Activated T-cell treated with anti-CD3 and anti-CD28 coated beads, Interleukin-2, amount 50 U/mL, for 4 hours (primary cell): ENCODE results near the gene C11orf21. TPM values are rescaled to one million over a fixed set of nuclear protein-coding genes. Genes with fewer than 3 reads are reported as not detected.

Source experiments
- ATAC-seq, 2 donors: fragments of 200-7000 bp; cut with Tn5 transposase; one replicate each; pipeline ENCODE4 v1.10.0; 2021
- DNase-seq: peaks from one replicate; pipeline ENCODE4 v3.0.0-alpha.2; 2020
- H3K27me3 Mint-ChIP-seq: one replicate; pipeline ENCODE4 v1.8.0; 2021; ENCODE audit warnings: low read depth, mixed read lengths
- H3K36me3 Mint-ChIP-seq: one replicate; pipeline ENCODE4 v1.8.0; 2022; ENCODE audit warnings: mixed read lengths; ENCODE audit not compliant: insufficient read depth
- H3K4me1 Mint-ChIP-seq: one replicate; pipeline ENCODE4 v1.8.0; 2021; ENCODE audit warnings: low read depth, mixed read lengths
- H3K4me3 Mint-ChIP-seq: one replicate; pipeline ENCODE4 v1.8.0; 2021; ENCODE audit warnings: mild to moderate bottlenecking, moderate library complexity, mixed read lengths
- H3K9me3 Mint-ChIP-seq: one replicate; pipeline ENCODE4 v1.8.0; 2021; ENCODE audit warnings: mixed read lengths
- total RNA-seq, 3 donors: library from RNA; stranded (reverse); gene quantifications; one replicate each; pipeline ENCODE4 v1.2.1, GENCODE V29; 2021

The C11orf21 gene
- total RNA-seq, 3 donors from 2014 or later, result 1.3 to 2.9 (median 1.8) TPM

DNA sequence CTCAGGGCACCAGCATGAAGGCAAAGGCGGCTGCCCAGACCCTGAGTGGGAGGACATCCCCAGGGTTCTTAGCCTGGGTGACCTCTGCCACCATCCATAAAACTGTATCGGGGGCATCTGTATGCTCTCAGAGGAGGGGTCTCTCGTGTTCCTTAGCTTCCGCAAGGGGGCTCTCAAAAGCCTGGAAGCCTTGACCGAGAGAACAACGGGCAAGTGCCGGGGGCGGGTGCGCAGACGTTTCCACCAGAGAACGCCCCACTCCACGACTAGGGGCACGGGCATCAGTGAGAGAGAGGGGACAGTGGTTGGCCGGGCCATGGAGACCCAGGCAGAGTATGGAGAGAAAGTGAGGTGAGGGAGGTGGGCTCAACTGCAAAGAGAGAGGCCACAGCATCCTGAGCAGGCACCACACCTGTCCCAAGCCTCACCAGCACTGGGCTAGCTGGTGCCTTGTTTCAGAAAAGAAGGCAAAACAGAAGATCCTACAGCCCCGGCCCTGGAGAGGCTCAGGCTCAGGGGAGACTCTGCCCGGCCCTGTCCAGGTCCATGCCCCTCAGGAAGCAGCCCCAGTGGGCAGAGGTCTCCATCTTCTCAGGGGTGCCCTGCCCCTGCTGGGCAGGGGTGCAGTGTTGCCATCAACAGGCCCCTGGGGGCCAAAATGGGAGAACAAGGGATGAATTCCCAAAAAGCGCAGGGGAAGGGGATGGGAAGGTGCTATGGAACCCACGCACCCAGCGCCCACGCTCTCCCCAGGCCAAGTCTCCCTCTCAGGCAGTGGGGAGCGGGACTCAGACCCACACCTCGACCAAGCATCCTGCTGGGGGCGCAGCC lies 6.0 kb upstream of the C11orf21 start:
- Mint-ChIP-seq H3K36me3 (no peaks in the 10 kb centered on the region), H3K9me3 (no peaks in the 10 kb centered on the region), H3K27me3 (no peaks in the 10 kb centered on the region), H3K4me3 (no peak overlapping the region), H3K4me1 (peaks cover 38% of the 10 kb centered on the region)
- no peak for ATAC-seq
- DNase-seq, result no peak

- Mint-ChIP-seq H3K27me3 (no peaks in the 10 kb centered on the region), H3K4me3 (no peak overlapping the region), H3K9me3 (no peaks in the 10 kb centered on the region), H3K36me3 (no peaks in the 10 kb centered on the region), H3K4me1 (peaks cover 41% of the 10 kb centered on the region)
- ATAC-seq, result no peak
- no peak for DNase-seq
Observed at GRCh38 chr11:2306877-2307500, 5.3 kb upstream of the C11orf21 start.

DNA sequence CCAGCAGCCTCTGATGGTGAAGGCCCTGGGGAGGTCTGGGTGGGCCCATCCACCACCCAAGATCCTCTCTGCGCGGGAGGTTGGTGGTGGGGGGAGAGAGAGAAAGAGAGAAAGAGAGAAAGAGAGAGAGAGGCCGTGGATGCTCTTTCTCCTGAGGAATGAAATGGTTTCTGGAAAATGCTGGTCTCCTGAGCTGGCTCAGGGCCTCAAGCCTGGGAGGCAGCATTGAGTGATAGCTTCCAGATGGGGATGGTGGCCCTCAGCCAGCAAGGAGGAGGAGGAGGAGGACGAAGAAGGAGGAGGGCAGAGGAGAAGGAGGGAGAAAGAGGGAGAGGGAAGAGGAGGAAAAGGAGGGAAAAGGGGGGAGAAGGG lies 4.7 kb upstream of the C11orf21 start:
- no peaks in the 10 kb centered on the region for H3K36me3 Mint-ChIP-seq
- DNase-seq (no peak), ATAC-seq (no peak)
- no peaks in the 10 kb centered on the region for H3K27me3 Mint-ChIP-seq
- H3K4me1 Mint-ChIP-seq, result peaks cover 46% of the 10 kb centered on the region
- H3K9me3 Mint-ChIP-seq, result no peaks in the 10 kb centered on the region
- H3K4me3 Mint-ChIP-seq, result peak overlapping the region; percentile 65

DNA sequence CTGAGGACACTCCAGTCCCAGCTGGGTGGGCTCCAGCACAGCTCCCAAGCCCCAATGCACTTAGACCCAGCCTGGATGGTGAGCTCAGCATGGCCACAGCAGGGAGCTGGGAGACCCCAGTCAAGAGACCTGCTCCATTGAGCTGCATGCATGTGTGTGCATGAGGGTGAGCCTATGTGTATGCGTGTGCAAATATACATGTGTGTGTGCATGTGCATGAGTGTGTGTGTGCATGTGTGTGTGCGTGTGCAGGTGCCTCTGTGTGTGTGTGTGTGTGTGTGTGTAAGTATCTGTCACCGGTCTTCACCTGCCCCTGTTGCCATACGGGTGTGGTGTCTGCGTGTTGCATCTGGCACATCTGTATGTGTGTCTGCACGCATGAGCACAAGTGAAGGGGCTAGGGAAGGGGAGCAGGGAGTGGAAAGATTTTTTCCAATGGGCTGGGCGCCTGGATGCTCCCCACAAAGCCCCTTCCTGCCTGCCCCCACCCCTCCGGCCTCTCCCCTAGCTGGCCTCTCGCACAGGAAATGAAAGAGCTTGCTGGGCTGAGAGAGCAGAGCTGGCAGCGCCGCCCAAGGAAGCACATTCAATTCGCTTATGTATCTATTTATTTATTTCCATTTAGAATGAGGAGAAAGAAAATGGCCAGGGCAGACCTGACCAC lies 4.2 kb upstream of the C11orf21 start:
- Mint-ChIP-seq H3K27me3 (no peaks in the 10 kb centered on the region), H3K4me1 (peaks cover 51% of the 10 kb centered on the region), H3K9me3 (no peaks in the 10 kb centered on the region), H3K4me3 (peak overlapping the region; percentile 65), H3K36me3 (no peaks in the 10 kb centered on the region)
- peak; percentile 1 to 9 for ATAC-seq
- no peak for DNase-seq

DNA sequence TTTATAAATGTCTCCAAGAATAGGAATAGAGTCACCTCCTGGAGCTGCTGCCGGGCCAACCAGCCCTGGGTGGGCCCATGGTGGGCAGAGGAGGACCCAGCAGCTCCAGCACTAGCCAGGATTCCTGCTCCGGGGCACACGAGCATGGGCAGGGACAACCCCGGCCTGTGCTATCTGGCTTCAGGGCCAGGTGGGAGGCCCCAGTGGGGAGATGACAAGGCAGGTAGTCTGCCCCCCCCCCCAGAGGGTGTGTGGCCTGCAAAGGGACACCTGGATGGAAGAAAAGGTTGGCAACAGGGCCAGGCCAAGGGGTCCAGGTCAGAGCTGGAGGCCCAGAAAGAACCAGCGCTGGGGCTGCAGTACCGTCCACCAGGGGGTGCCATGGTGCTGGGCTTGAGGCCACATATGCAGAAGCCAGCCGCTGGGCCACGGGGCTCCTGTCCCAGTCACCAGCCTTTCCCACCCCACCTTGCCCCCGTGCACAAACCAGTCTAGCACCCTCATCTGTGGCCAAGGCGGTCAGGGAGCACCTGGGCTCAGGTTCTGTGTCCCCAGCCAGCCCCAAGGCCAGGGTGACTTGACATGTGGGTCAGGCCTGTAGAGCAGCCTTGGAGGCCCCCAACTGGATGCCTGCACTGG lies 3.5 kb upstream of the C11orf21 start:
- peak; percentile 56 to 61 for ATAC-seq
- Mint-ChIP-seq H3K4me3 (peak overlapping the region; percentile 65), H3K9me3 (no peaks in the 10 kb centered on the region), H3K27me3 (no peaks in the 10 kb centered on the region), H3K4me1 (peaks cover 57% of the 10 kb centered on the region), H3K36me3 (no peaks in the 10 kb centered on the region)
- peak; percentile 81 for DNase-seq

GRCh38 chr11:2304506-2305139 lies 2.9 kb upstream of the C11orf21 start:
- H3K4me1 Mint-ChIP-seq, result peaks cover 58% of the 10 kb centered on the region
- no peak overlapping the region for H3K4me3 Mint-ChIP-seq
- DNase-seq, result no peak

GRCh38 chr11:2303627-2304505 lies 2.1 kb upstream of the C11orf21 start:
- no peak for ATAC-seq
- no peak for DNase-seq
- Mint-ChIP-seq H3K4me1 (peaks cover 62% of the 10 kb centered on the region), H3K27me3 (no peaks in the 10 kb centered on the region), H3K36me3 (no peaks in the 10 kb centered on the region), H3K4me3 (peak overlapping the region; percentile 87), H3K9me3 (no peaks in the 10 kb centered on the region)

More at GRCh38 chr11:2304506-2305139, 2.9 kb upstream of the C11orf21 start:
- Mint-ChIP-seq H3K27me3 (no peaks in the 10 kb centered on the region), H3K36me3 (no peaks in the 10 kb centered on the region), H3K9me3 (no peaks in the 10 kb centered on the region)
- ATAC-seq, result no peak

DNA sequence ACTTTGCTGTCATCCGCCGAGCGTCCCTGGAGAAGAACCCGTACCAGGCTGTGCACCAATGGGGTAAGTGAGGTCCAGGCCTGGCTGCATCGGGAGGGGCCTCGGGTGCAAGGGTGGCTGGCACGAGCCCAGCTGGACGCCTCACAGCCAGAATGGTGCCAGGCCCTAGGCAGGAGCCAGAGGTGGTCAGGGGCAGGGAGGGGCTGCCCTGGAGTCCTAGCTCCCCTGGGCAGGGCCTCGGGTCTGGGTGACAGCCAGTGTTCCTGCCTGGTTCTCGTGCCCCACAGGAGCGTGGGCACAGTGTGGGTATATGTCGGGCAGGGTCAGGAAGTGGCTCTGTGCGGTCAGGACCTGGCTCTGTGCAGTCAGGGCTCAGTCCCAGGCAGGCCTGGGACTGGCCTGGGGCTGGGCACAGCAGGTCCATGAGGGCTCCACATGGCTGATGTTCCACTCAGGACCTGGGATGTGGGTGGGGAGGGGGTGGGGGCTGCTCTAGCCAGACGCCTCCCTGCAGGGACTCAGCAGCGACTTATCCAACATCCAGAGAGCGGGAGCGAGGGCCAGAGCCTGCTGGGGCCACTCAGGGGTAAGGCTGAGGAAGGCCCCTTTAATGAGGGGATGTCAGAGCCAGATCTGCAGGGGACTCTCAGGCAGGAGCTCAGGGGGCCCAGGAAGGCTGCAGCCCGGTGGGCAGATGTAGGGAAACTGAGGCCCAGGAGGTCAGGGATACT lies 1.3 kb upstream of the C11orf21 start:
- H3K4me3 Mint-ChIP-seq, result peak overlapping the region; percentile 87
- H3K9me3 Mint-ChIP-seq, result no peaks in the 10 kb centered on the region
- H3K36me3 Mint-ChIP-seq, result no peaks in the 10 kb centered on the region
- DNase-seq (no peak), ATAC-seq (no peak)
- no peaks in the 10 kb centered on the region for H3K27me3 Mint-ChIP-seq
- peaks cover 65% of the 10 kb centered on the region for H3K4me1 Mint-ChIP-seq

GRCh38 chr11:2302306-2302895 lies 683 bp upstream of the C11orf21 start:
- Mint-ChIP-seq H3K9me3 (no peaks in the 10 kb centered on the region), H3K4me3 (peak overlapping the region; percentile 87), H3K4me1 (peaks cover 68% of the 10 kb centered on the region), H3K36me3 (peaks cover under 1% of the 10 kb centered on the region), H3K27me3 (no peaks in the 10 kb centered on the region)
- no peak for DNase-seq
- ATAC-seq, result peak; percentile 31 to 36

- peaks cover 3% of the 10 kb centered on the region for H3K36me3 Mint-ChIP-seq
- H3K4me1 Mint-ChIP-seq, result peaks cover 65% of the 10 kb centered on the region
- DNase-seq (no peak), ATAC-seq (peak; percentile 6 to 7)
- no peaks in the 10 kb centered on the region for H3K27me3 Mint-ChIP-seq
- peak overlapping the region; percentile 87 for H3K4me3 Mint-ChIP-seq
- H3K9me3 Mint-ChIP-seq, result no peaks in the 10 kb centered on the region
Observed at GRCh38 chr11:2300936-2301630, 635 bp downstream of the C11orf21 start.

DNA sequence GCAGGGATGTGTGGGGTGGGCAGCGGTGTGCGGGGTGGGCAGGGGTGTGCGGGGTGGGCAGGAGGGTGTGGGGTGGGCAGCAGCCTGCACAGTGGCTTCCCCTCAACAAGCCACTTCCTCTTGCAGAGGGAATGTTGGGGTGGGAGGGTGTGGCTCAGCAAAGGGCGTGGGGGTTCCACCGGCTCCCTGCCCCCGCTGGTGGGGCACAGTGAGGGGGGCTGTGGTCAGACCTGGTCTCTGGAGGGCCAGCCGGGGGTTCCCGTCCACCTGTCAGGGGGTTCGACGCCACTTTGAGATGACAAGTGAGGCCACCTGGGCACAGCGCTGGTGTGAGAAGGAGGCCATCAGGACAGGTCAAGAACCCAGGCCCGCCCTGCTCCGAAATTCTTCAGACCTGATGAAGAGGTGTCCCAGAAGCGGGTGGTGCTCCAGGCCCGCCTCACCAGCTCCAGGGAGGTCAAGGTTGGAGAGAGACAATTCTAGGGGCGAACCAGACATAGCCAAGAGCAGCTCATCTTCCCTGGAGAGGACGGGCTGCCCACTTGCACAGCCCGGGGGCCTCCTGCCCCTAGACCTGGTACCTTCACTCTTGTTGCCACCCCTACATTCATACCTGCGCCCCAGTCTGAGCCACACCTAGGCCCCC lies 1.3 kb downstream of the C11orf21 start:
- Mint-ChIP-seq H3K4me1 (peaks cover 59% of the 10 kb centered on the region), H3K27me3 (no peaks in the 10 kb centered on the region), H3K36me3 (peaks cover 3% of the 10 kb centered on the region), H3K9me3 (no peaks in the 10 kb centered on the region), H3K4me3 (peak overlapping the region; percentile 87)
- ATAC-seq, result no peak
- no peak for DNase-seq

DNA sequence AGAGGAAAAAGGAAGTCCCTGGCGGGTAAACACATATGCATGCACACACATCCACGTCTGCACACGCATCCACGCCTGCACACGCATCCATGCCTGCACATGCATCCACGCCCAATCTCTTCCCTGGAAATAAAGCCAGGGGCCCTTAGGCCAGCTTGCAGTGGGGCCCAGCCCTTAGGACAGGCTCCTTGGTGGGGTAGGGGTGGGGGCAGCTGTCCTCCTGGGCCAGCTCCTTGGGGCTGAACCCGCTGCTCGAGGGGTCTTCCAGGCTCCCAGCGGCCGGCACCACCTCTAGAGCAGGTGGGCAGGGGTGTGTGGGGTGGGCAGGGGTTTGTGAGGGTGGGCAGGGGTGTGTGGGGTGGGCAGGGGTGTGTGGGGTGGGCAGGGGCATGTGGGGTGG lies 1.9 kb downstream of the C11orf21 start:
- H3K27me3 Mint-ChIP-seq, result no peaks in the 10 kb centered on the region
- no peaks in the 10 kb centered on the region for H3K9me3 Mint-ChIP-seq
- no peak for ATAC-seq
- H3K4me1 Mint-ChIP-seq, result peaks cover 53% of the 10 kb centered on the region
- DNase-seq, result no peak
- peaks cover 3% of the 10 kb centered on the region for H3K36me3 Mint-ChIP-seq
- H3K4me3 Mint-ChIP-seq, result no peak overlapping the region
